ENCODE measurements around the gene FCHO2. TPM values are rescaled to one million over a fixed set of nuclear protein-coding genes. Genes with fewer than 3 reads are reported as not detected.

Gene FCHO2
- total RNA-seq, 1 donor: 31.5 TPM

- H3K79me2 ChIP-seq (ENCODE audit: insufficient read depth, low read length): no peaks in the 10 kb centered on the region
- no peaks in the 10 kb centered on the region for H3K4me1 ChIP-seq (ENCODE audit: insufficient read depth, low read length)
- TF ChIP-seq, protein P1, sequence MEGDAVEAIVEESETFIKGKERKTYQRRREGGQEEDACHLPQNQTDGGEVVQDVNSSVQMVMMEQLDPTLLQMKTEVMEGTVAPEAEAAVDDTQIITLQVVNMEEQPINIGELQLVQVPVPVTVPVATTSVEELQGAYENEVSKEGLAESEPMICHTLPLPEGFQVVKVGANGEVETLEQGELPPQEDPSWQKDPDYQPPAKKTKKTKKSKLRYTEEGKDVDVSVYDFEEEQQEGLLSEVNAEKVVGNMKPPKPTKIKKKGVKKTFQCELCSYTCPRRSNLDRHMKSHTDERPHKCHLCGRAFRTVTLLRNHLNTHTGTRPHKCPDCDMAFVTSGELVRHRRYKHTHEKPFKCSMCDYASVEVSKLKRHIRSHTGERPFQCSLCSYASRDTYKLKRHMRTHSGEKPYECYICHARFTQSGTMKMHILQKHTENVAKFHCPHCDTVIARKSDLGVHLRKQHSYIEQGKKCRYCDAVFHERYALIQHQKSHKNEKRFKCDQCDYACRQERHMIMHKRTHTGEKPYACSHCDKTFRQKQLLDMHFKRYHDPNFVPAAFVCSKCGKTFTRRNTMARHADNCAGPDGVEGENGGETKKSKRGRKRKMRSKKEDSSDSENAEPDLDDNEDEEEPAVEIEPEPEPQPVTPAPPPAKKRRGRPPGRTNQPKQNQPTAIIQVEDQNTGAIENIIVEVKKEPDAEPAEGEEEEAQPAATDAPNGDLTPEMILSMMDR (IDR thresholded peaks at IDR 0.05; ENCODE audit: extremely low read depth, low read depth, low read length): no peak
- H2AFZ ChIP-seq (ENCODE audit: low read length): no peak overlapping the region
- H3K4me2 ChIP-seq (ENCODE audit: insufficient read depth, low read length): no peak overlapping the region
- H3K4me3 ChIP-seq (ENCODE audit: insufficient read depth, low read length): no peak overlapping the region
- no peaks in the 10 kb centered on the region for H3K36me3 ChIP-seq (ENCODE audit: insufficient read depth, low read length)
- peaks cover 2% of the 10 kb centered on the region for H3K9me3 ChIP-seq (ENCODE audit: low read depth, low read length)
- no peak overlapping the region for H3K27ac ChIP-seq (ENCODE audit: low read depth, low read length)
- no peaks in the 10 kb centered on the region for H4K20me1 ChIP-seq (ENCODE audit: insufficient read depth, low read length)
- no peaks in the 10 kb centered on the region for H3K27me3 ChIP-seq (ENCODE audit: insufficient read depth, low read length)
- no peak for DNase-seq (ENCODE audit: insufficient read length, low spot score, missing footprints)
Observed at GRCh38 chr5:73100109-73100508, 144.3 kb downstream of the FCHO2 start.

- H3K9me3 ChIP-seq (ENCODE audit: low read depth, low read length): no peaks in the 10 kb centered on the region
- no peak overlapping the region for H3K4me3 ChIP-seq (ENCODE audit: insufficient read depth, low read length)
- no peak overlapping the region for H3K27ac ChIP-seq (ENCODE audit: low read depth, low read length)
- no peaks in the 10 kb centered on the region for H3K36me3 ChIP-seq (ENCODE audit: insufficient read depth, low read length)
- TF ChIP-seq, protein P1 (IDR thresholded peaks at IDR 0.05; ENCODE audit: extremely low read depth, low read depth, low read length): no peak
- no peak overlapping the region for H3K4me2 ChIP-seq (ENCODE audit: insufficient read depth, low read length)
- H4K20me1 ChIP-seq (ENCODE audit: insufficient read depth, low read length): no peaks in the 10 kb centered on the region
- no peaks in the 10 kb centered on the region for H3K4me1 ChIP-seq (ENCODE audit: insufficient read depth, low read length)
- H3K79me2 ChIP-seq (ENCODE audit: insufficient read depth, low read length): no peaks in the 10 kb centered on the region
- no peak overlapping the region for H2AFZ ChIP-seq (ENCODE audit: low read length)
- no peak for DNase-seq (ENCODE audit: insufficient read length, low spot score, missing footprints)
- H3K27me3 ChIP-seq (ENCODE audit: insufficient read depth, low read length): no peaks in the 10 kb centered on the region
Observed at GRCh38 chr5:73103870-73104299, 148.0 kb downstream of the FCHO2 start.

DNA sequence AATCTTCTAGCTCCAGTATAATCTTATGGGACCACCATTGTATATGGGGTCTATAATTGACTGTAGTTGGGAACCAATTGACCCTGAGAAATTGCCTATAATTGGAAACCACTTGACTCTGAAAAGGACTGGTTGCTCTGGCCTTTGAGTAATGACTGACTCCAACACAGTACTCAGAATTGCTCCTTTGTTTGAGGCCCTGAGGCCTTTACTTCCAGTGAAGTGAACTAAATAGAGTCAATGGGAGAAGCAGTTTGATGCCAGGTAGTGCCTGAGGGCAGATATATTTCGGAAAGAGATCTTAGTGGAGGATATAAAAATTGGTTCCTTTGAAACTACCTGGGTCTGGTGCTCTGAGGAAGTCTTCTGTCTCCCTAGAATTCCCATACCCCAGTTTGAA, 148.5 kb downstream of the FCHO2 start:
- no peak overlapping the region for H2AFZ ChIP-seq (ENCODE audit: low read length)
- no peaks in the 10 kb centered on the region for H3K79me2 ChIP-seq (ENCODE audit: insufficient read depth, low read length)
- no peak overlapping the region for H3K27ac ChIP-seq (ENCODE audit: low read depth, low read length)
- H3K9me3 ChIP-seq (ENCODE audit: low read depth, low read length): no peaks in the 10 kb centered on the region
- no peaks in the 10 kb centered on the region for H4K20me1 ChIP-seq (ENCODE audit: insufficient read depth, low read length)
- H3K36me3 ChIP-seq (ENCODE audit: insufficient read depth, low read length): no peaks in the 10 kb centered on the region
- no peak for DNase-seq (ENCODE audit: insufficient read length, low spot score, missing footprints)
- H3K4me1 ChIP-seq (ENCODE audit: insufficient read depth, low read length): no peaks in the 10 kb centered on the region
- no peak overlapping the region for H3K4me3 ChIP-seq (ENCODE audit: insufficient read depth, low read length)
- TF ChIP-seq, protein P1 (IDR thresholded peaks at IDR 0.05; ENCODE audit: extremely low read depth, low read depth, low read length): no peak
- H3K27me3 ChIP-seq (ENCODE audit: insufficient read depth, low read length): no peaks in the 10 kb centered on the region
- H3K4me2 ChIP-seq (ENCODE audit: insufficient read depth, low read length): no peak overlapping the region

- H2AFZ ChIP-seq (ENCODE audit: low read length): no peak overlapping the region
- no peaks in the 10 kb centered on the region for H4K20me1 ChIP-seq (ENCODE audit: insufficient read depth, low read length)
- no peaks in the 10 kb centered on the region for H3K79me2 ChIP-seq (ENCODE audit: insufficient read depth, low read length)
- TF ChIP-seq, protein P1 (IDR thresholded peaks at IDR 0.05; ENCODE audit: extremely low read depth, low read depth, low read length): no peak
- no peak overlapping the region for H3K4me3 ChIP-seq (ENCODE audit: insufficient read depth, low read length)
- no peak overlapping the region for H3K4me2 ChIP-seq (ENCODE audit: insufficient read depth, low read length)
- no peaks in the 10 kb centered on the region for H3K9me3 ChIP-seq (ENCODE audit: low read depth, low read length)
- H3K4me1 ChIP-seq (ENCODE audit: insufficient read depth, low read length): no peaks in the 10 kb centered on the region
- H3K27ac ChIP-seq (ENCODE audit: low read depth, low read length): no peak overlapping the region
- no peaks in the 10 kb centered on the region for H3K36me3 ChIP-seq (ENCODE audit: insufficient read depth, low read length)
- DNase-seq (ENCODE audit: insufficient read length, low spot score, missing footprints): peak; percentile 2
- H3K27me3 ChIP-seq (ENCODE audit: insufficient read depth, low read length): no peaks in the 10 kb centered on the region
Observed at GRCh38 chr5:73106335-73106734, 150.5 kb downstream of the FCHO2 start.
